ENCODE results near the gene TTC23.
"Not testable (repeated sequence)": the region's sequence is repeated elsewhere in the genome, so short reads cannot be mapped to it uniquely, and the experiment has no call there.

- TF ChIP-seq POLR2A (IDR thresholded peaks at IDR 0.05; ENCODE audit: low read depth, low read length); TAF1 (IDR thresholded peaks at IDR 0.05; ENCODE audit: borderline replicate concordance, low read depth, low read length): not testable (repeated sequence)
Observed at GRCh38 chr15:99111641-99112040, 137.7 kb downstream of the TTC23 start.

All from GM12892 (cell line).